HEK293 (cell line): ENCODE results near the gene SPEM3.

ENCODE experiments used
- CTCF ChIP-seq: fragments of 450-650 bp; formaldehyde crosslinking; IDR thresholded peaks from 2 replicates; pipeline ENCODE4 v1.5.1; 2016; ENCODE audit warnings: missing biosample characterization, missing genetic modification characterization
- REST ChIP-seq: fragments of 450-650 bp; formaldehyde crosslinking; IDR thresholded peaks from 2 replicates; pipeline ENCODE4 v1.5.1; 2016; ENCODE audit warnings: missing biosample characterization, missing genetic modification characterization
- TCF7L2 ChIP-seq: IDR thresholded peaks from 2 replicates; pipeline ENCODE4 v1.6.1; 2011; ENCODE audit warnings: low read depth, mild to moderate bottlenecking, inconsistent platforms, low read length, moderate library complexity, borderline replicate concordance
- ZFP3 ChIP-seq: fragments of 450-650 bp; formaldehyde crosslinking; IDR thresholded peaks from 2 replicates; pipeline ENCODE4 v1.5.1; 2016; ENCODE audit warnings: low read depth, missing biosample characterization, missing genetic modification characterization
- ZNF2 ChIP-seq: fragments of 450-650 bp; formaldehyde crosslinking; IDR thresholded peaks from 2 replicates; pipeline ENCODE4 v1.5.1; 2016; ENCODE audit warnings: missing biosample characterization, missing genetic modification characterization
- ZNF223 ChIP-seq: fragments of 450-650 bp; formaldehyde crosslinking; IDR thresholded peaks from 2 replicates; pipeline ENCODE4 v1.5.1; 2016; ENCODE audit warnings: missing biosample characterization, missing genetic modification characterization
- ZNF596 ChIP-seq: fragments of 450-650 bp; IDR thresholded peaks from 2 replicates; pipeline ENCODE4 v1.5.0; 2018; ENCODE audit warnings: missing biosample characterization, mild to moderate bottlenecking, missing genetic modification characterization, moderate library complexity
- ZSCAN5A ChIP-seq: fragments of 450-650 bp; formaldehyde crosslinking; IDR thresholded peaks from 2 replicates; pipeline ENCODE4 v1.5.1; 2016; ENCODE audit warnings: missing biosample characterization, missing genetic modification characterization

GRCh38 chr17:7393613-7394451 lies 34.8 kb upstream of the SPEM3 start:
- TF ChIP-seq ZSCAN5A (no peak), ZFP3 (tag by site-specific recombination) (no peak), REST (tag by site-specific recombination) (no peak), ZNF2 (tag by site-specific recombination) (no peak), CTCF (tag by site-specific recombination) (no peak), ZNF596 (tag by site-specific recombination) (no peak), ZNF223 (tag by site-specific recombination) (no peak), TCF7L2 (no peak)
